Measurements from ENCODE around the gene ODAD4. TPM values are rescaled to one million over a fixed set of nuclear protein-coding genes. Genes with fewer than 3 reads are reported as not detected.

ODAD4 gene
- total RNA-seq, 2 experiments from 2014 or later = 1.1 to 1.3 TPM

GRCh38 chr17:41895617-41896016, 34.8 kb upstream of the ODAD4 start:
- Histone ChIP-seq H3K4me1 (ENCODE audit: insufficient read depth, low read length, poor library complexity, severe bottlenecking) (no peaks in the 10 kb centered on the region), H3K4me3 (ENCODE audit: low read depth, low read length, poor library complexity, severe bottlenecking) (no peak overlapping the region), H2AFZ (ENCODE audit: low read length) (no peak overlapping the region), H3K4me2 (ENCODE audit: low read length) (no peak overlapping the region), H4K20me1 (ENCODE audit: insufficient read depth, low read length) (no peaks in the 10 kb centered on the region), H3K79me2 (ENCODE audit: insufficient read depth, low read depth, low read length) (no peaks in the 10 kb centered on the region), H3K27ac (ENCODE audit: low read depth, low read length, poor library complexity, severe bottlenecking) (no peak overlapping the region), H3K9me3 (ENCODE audit: low read length) (no peaks in the 10 kb centered on the region), H3K36me3 (ENCODE audit: insufficient read depth, low read length) (peaks cover 97% of the 10 kb centered on the region), H3K9me2 (ENCODE audit: insufficient read depth, low read length) (no peaks in the 10 kb centered on the region)
- no TSS peak for BruUV-seq (replicated peaks)
- POLR2A ChIA-PET = no interaction called here
- TF ChIP-seq EZH2phosphoT487 (IDR thresholded peaks at IDR 0.05; ENCODE audit: borderline replicate concordance, low read depth, low read length) = no peak
- no peak for TF ChIP-seq CTCF (conservative IDR thresholded peaks at IDR 0.05; ENCODE audit: low read length)
- CTCF ChIA-PET (ENCODE audit: unreplicated experiment) = no interaction called here
- intact Hi-C loops (cut with micrococcal nuclease; ENCODE audit: unreplicated experiment) = no loop called here
- no peak for DNase-seq (ENCODE audit: low spot score)

- Histone ChIP-seq H3K79me2 (ENCODE audit: insufficient read depth, low read depth, low read length) (no peaks in the 10 kb centered on the region), H3K9me3 (ENCODE audit: low read length) (no peaks in the 10 kb centered on the region), H3K27ac (ENCODE audit: low read depth, low read length, poor library complexity, severe bottlenecking) (no peak overlapping the region), H3K36me3 (ENCODE audit: insufficient read depth, low read length) (peaks cover 97% of the 10 kb centered on the region), H3K4me2 (ENCODE audit: low read length) (no peak overlapping the region), H3K4me3 (ENCODE audit: low read depth, low read length, poor library complexity, severe bottlenecking) (no peak overlapping the region), H3K4me1 (ENCODE audit: insufficient read depth, low read length, poor library complexity, severe bottlenecking) (no peaks in the 10 kb centered on the region), H2AFZ (ENCODE audit: low read length) (no peak overlapping the region), H4K20me1 (ENCODE audit: insufficient read depth, low read length) (no peaks in the 10 kb centered on the region), H3K9me2 (ENCODE audit: insufficient read depth, low read length) (no peaks in the 10 kb centered on the region)
- no peak for DNase-seq (ENCODE audit: low spot score)
- POLR2A ChIA-PET = no interaction called here
- BruUV-seq (replicated peaks) = no TSS peak
- TF ChIP-seq CTCF (conservative IDR thresholded peaks at IDR 0.05; ENCODE audit: low read length) = no peak
- no peak for TF ChIP-seq EZH2phosphoT487 (IDR thresholded peaks at IDR 0.05; ENCODE audit: borderline replicate concordance, low read depth, low read length)
- CTCF ChIA-PET (ENCODE audit: unreplicated experiment) = no interaction called here
- intact Hi-C loops (cut with micrococcal nuclease; ENCODE audit: unreplicated experiment) = no loop called here
Measured at GRCh38 chr17:41896726-41897125, 33.7 kb upstream of the ODAD4 start.

DNA sequence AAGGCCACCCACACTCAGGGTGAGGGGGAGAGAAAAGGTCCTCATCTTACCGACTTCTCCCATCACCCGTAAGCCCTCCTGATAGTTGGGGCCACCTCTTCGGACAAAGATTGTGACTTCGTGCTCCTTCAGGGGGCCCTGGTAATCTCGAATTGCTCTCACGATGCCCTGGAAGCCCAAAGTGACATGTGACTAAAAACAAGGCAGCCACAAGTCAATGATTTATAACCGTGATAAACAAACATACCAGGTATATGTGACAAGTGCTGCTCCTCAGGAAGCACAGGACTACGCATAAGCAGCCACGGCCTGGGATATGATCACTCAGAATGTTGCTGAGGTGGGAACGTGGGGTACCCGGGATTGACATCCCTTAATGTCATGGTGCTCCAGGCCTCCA, 28.8 kb upstream of the ODAD4 start:
- no peak for DNase-seq (ENCODE audit: low spot score)

More for the DNA sequence above, 28.8 kb upstream of the ODAD4 start:
- H3K4me3 ChIP-seq (ENCODE audit: low read depth, low read length, poor library complexity, severe bottlenecking) = no peak overlapping the region
- no peak overlapping the region for H3K27ac ChIP-seq (ENCODE audit: low read depth, low read length, poor library complexity, severe bottlenecking)
- no peak overlapping the region for H2AFZ ChIP-seq (ENCODE audit: low read length)
- H3K36me3 ChIP-seq (ENCODE audit: insufficient read depth, low read length) = peaks cover 90% of the 10 kb centered on the region
- no peaks in the 10 kb centered on the region for H4K20me1 ChIP-seq (ENCODE audit: insufficient read depth, low read length)
- H3K4me1 ChIP-seq (ENCODE audit: insufficient read depth, low read length, poor library complexity, severe bottlenecking) = no peaks in the 10 kb centered on the region
- H3K4me2 ChIP-seq (ENCODE audit: low read length) = no peak overlapping the region
- no peaks in the 10 kb centered on the region for H3K9me3 ChIP-seq (ENCODE audit: low read length)
- H3K9me2 ChIP-seq (ENCODE audit: insufficient read depth, low read length) = no peaks in the 10 kb centered on the region
- H3K79me2 ChIP-seq (ENCODE audit: insufficient read depth, low read depth, low read length) = no peaks in the 10 kb centered on the region
- no TSS peak for BruUV-seq (replicated peaks)
- CTCF ChIA-PET (ENCODE audit: unreplicated experiment) = no interaction called here
- intact Hi-C loops (cut with micrococcal nuclease; ENCODE audit: unreplicated experiment) = no loop called here
- POLR2A ChIA-PET = no interaction called here
- TF ChIP-seq CTCF (conservative IDR thresholded peaks at IDR 0.05; ENCODE audit: low read length) (no peak), EZH2phosphoT487 (IDR thresholded peaks at IDR 0.05; ENCODE audit: borderline replicate concordance, low read depth, low read length) (no peak)
